Measurements from ENCODE around the gene USP6.
"Not testable (repeated sequence)": the region's sequence is repeated elsewhere in the genome, so short reads cannot be mapped to it uniquely, and the experiment has no call there.

DNA sequence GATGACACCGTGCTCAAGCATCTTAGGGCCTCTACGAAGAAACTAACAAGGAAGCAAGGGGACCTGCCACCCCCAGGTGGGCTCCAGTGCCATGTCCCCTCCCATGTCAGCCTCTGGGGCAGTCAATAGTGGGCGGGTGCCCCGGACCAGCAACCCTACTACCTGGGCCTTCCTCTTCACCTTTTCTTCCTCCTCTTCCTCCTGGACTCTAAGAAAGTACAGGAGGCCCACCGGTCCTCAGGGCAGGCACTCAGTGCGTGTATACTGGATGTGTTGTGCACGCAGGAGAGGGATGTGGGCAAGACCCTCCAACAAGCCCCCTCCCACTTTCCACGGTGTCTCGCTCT is 22.3 kb downstream of the USP6 start:
- TF ChIP-seq, protein P1, sequence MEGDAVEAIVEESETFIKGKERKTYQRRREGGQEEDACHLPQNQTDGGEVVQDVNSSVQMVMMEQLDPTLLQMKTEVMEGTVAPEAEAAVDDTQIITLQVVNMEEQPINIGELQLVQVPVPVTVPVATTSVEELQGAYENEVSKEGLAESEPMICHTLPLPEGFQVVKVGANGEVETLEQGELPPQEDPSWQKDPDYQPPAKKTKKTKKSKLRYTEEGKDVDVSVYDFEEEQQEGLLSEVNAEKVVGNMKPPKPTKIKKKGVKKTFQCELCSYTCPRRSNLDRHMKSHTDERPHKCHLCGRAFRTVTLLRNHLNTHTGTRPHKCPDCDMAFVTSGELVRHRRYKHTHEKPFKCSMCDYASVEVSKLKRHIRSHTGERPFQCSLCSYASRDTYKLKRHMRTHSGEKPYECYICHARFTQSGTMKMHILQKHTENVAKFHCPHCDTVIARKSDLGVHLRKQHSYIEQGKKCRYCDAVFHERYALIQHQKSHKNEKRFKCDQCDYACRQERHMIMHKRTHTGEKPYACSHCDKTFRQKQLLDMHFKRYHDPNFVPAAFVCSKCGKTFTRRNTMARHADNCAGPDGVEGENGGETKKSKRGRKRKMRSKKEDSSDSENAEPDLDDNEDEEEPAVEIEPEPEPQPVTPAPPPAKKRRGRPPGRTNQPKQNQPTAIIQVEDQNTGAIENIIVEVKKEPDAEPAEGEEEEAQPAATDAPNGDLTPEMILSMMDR (IDR thresholded peaks at IDR 0.05): not testable (repeated sequence)
- TF ChIP-seq POLR2A (IDR thresholded peaks at IDR 0.05): not testable (repeated sequence)

Measured in right lobe of liver (tissue), 4 donors.